Measurements from ENCODE around the gene CDKN2B-AS1. TPM values are rescaled to one million over a fixed set of nuclear protein-coding genes. Genes with fewer than 3 reads are reported as not detected.

Gene CDKN2B-AS1
- polyA plus RNA-seq, 1 donor (not counting 4 experiments of a cell fraction or from before 2014, with no cell fraction given), result 1.1 TPM

DNA sequence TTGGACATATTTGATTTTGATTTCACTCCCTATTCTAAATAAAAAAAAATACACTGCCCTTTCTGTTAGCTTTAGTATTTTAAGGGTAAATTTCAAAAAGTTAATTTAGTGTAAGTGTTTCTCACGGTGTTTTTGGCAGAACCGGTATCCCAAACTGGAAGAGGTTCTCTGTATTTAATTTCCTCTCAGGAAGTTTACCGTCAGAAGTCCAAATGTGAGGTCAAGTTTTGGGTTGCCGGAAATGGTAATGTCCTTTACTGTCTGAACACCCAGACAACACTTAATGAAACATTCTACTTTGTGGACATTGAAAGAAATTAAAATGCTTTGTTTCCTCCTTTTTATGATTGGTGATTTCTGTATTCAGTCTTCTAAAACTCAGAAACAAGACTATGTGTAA, 163.2 kb downstream of the CDKN2B-AS1 start:
- no peak overlapping the region for H3K9ac ChIP-seq (ENCODE audit: control insufficient read depth, extremely low read depth, insufficient read depth, low read length)
- no peaks in the 10 kb centered on the region for H3K79me2 ChIP-seq (ENCODE audit: control insufficient read depth, insufficient read depth, low read length)
- FAIRE-seq (no peak), DNase-seq (ENCODE audit: low read depth, low spot score) (no peak)
- no peaks in the 10 kb centered on the region for H3K9me1 ChIP-seq (ENCODE audit: control insufficient read depth, extremely low read depth, insufficient read depth, low read length)
- H2AFZ ChIP-seq (ENCODE audit: control insufficient read depth, low read length), result no peak overlapping the region
- no peaks in the 10 kb centered on the region for H4K20me1 ChIP-seq (ENCODE audit: control insufficient read depth, extremely low read depth, insufficient read depth, low read length)
- TF ChIP-seq EZH2 (IDR thresholded peaks at IDR 0.05; ENCODE audit: low read length), result no peak
- TF ChIP-seq, protein P1, sequence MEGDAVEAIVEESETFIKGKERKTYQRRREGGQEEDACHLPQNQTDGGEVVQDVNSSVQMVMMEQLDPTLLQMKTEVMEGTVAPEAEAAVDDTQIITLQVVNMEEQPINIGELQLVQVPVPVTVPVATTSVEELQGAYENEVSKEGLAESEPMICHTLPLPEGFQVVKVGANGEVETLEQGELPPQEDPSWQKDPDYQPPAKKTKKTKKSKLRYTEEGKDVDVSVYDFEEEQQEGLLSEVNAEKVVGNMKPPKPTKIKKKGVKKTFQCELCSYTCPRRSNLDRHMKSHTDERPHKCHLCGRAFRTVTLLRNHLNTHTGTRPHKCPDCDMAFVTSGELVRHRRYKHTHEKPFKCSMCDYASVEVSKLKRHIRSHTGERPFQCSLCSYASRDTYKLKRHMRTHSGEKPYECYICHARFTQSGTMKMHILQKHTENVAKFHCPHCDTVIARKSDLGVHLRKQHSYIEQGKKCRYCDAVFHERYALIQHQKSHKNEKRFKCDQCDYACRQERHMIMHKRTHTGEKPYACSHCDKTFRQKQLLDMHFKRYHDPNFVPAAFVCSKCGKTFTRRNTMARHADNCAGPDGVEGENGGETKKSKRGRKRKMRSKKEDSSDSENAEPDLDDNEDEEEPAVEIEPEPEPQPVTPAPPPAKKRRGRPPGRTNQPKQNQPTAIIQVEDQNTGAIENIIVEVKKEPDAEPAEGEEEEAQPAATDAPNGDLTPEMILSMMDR (optimal IDR thresholded peaks at IDR 0.05 in 1 of 3, IDR thresholded peaks at IDR 0.05 in 1 of 3, conservative IDR thresholded peaks at IDR 0.05 in 1 of 3; ENCODE audit: extremely low read depth in 1 of 3, insufficient read depth in 2 of 3, low read length in 3 of 3), result no peak
- H3K4me2 ChIP-seq (ENCODE audit: control insufficient read depth, extremely low read depth, insufficient read depth, low read depth, low read length), result peak overlapping the region; percentile 66
- H3K36me3 ChIP-seq (ENCODE audit: control insufficient read depth in 2 of 2, extremely low read depth in 1 of 2, insufficient read depth in 2 of 2, low read length in 2 of 2), result no peaks in the 10 kb centered on the region
- H3K27me3 ChIP-seq (ENCODE audit: control insufficient read depth, extremely low read depth, insufficient read depth, low read length), result no peaks in the 10 kb centered on the region
- H3K9me3 ChIP-seq (ENCODE audit: control insufficient read depth, low read depth, low read length), result no peaks in the 10 kb centered on the region
- dilution Hi-C loops (cut with MboI; ENCODE audit: extremely low pct_ligation_motif_present, low sequenced_read_pairs), result no loop called here
- H3K27ac ChIP-seq (ENCODE audit: control insufficient read depth, insufficient read depth, low read length), result peak overlapping the region; percentile 40
- no peak overlapping the region for H3K4me3 ChIP-seq (ENCODE audit: control insufficient read depth in 2 of 3, extremely low read depth in 1 of 3, insufficient read depth in 2 of 3, low read depth in 1 of 3, low read length in 3 of 3)
- peaks cover 29% of the 10 kb centered on the region for H3K4me1 ChIP-seq (ENCODE audit: control insufficient read depth, extremely low read depth, insufficient read depth, low read length)

DNA sequence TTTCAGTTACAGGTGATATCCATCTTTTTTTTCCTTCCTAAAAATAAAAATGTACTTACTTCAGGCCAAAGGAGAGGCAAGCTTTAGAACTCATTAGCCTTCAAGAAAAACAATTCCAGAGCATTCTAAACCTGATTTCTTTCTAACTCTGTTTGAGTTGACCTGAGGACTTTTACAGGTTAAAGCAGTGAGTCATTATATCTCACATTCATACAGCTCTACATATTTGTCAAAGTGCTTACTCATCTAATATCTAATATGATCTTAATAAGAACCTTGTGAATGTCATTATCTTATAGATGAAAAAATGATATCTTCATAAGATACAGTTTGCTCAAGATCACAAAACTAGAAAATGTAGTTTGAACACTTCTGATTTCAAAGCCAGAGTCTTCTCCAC, 163.7 kb downstream of the CDKN2B-AS1 start:
- Histone ChIP-seq H3K27me3 (ENCODE audit: control insufficient read depth, extremely low read depth, insufficient read depth, low read length) (no peaks in the 10 kb centered on the region), H3K36me3 (ENCODE audit: control insufficient read depth in 2 of 2, extremely low read depth in 1 of 2, insufficient read depth in 2 of 2, low read length in 2 of 2) (no peaks in the 10 kb centered on the region), H3K9me3 (ENCODE audit: control insufficient read depth, low read depth, low read length) (no peaks in the 10 kb centered on the region), H3K27ac (ENCODE audit: control insufficient read depth, insufficient read depth, low read length) (peak overlapping the region; percentile 40), H3K9me1 (ENCODE audit: control insufficient read depth, extremely low read depth, insufficient read depth, low read length) (no peaks in the 10 kb centered on the region), H2AFZ (ENCODE audit: control insufficient read depth, low read length) (no peak overlapping the region), H3K79me2 (ENCODE audit: control insufficient read depth, insufficient read depth, low read length) (no peaks in the 10 kb centered on the region), H3K9ac (ENCODE audit: control insufficient read depth, extremely low read depth, insufficient read depth, low read length) (peak overlapping the region; percentile 10), H3K4me1 (ENCODE audit: control insufficient read depth, extremely low read depth, insufficient read depth, low read length) (peaks cover 29% of the 10 kb centered on the region), H3K4me3 (ENCODE audit: control insufficient read depth in 2 of 3, extremely low read depth in 1 of 3, insufficient read depth in 2 of 3, low read depth in 1 of 3, low read length in 3 of 3) (no peak overlapping the region), H4K20me1 (ENCODE audit: control insufficient read depth, extremely low read depth, insufficient read depth, low read length) (no peaks in the 10 kb centered on the region), H3K4me2 (ENCODE audit: control insufficient read depth, extremely low read depth, insufficient read depth, low read depth, low read length) (peak overlapping the region; percentile 66)
- FAIRE-seq (peak; percentile 75), DNase-seq (ENCODE audit: low read depth, low spot score) (no peak)
- dilution Hi-C loops (cut with MboI; ENCODE audit: extremely low pct_ligation_motif_present, low sequenced_read_pairs), result no loop called here
- TF ChIP-seq, protein P1 (optimal IDR thresholded peaks at IDR 0.05 in 1 of 3, IDR thresholded peaks at IDR 0.05 in 1 of 3, conservative IDR thresholded peaks at IDR 0.05 in 1 of 3; ENCODE audit: extremely low read depth in 1 of 3, insufficient read depth in 2 of 3, low read length in 3 of 3), result no peak
- TF ChIP-seq EZH2 (IDR thresholded peaks at IDR 0.05; ENCODE audit: low read length), result no peak

All from keratinocyte (primary cell).